GM18909 (cell line): ENCODE results near the gene SSTR1.

Experiments used
- ATAC-seq: cut with Tn5 transposase; IDR thresholded peaks from one replicate; pipeline ENCODE4 v1.9.1; 2021; ENCODE audit warnings: mild to moderate bottlenecking; ENCODE audit not compliant: unreplicated experiment, poor library complexity

SSTR1 gene

GRCh38 chr14:38201137-38201828, 6.4 kb upstream of the SSTR1 start:
- ATAC-seq = no peak

GRCh38 chr14:38202444-38203191, 5.1 kb upstream of the SSTR1 start:
- no peak for ATAC-seq

- no peak for ATAC-seq
These were observed 3.6 kb upstream of the SSTR1 start for GRCh38 chr14:38203929-38204718.

- ATAC-seq = no peak
These were observed 3.0 kb upstream of the SSTR1 start for GRCh38 chr14:38204719-38205115.

GRCh38 chr14:38205119-38205813, 2.4 kb upstream of the SSTR1 start:
- no peak for ATAC-seq

GRCh38 chr14:38205949-38206665, 1.6 kb upstream of the SSTR1 start:
- ATAC-seq = no peak

- ATAC-seq = no peak
These were observed 871 bp upstream of the SSTR1 start for GRCh38 chr14:38206689-38207376.

GRCh38 chr14:38207377-38207735, 348 bp upstream of the SSTR1 start:
- ATAC-seq = no peak

- ATAC-seq = no peak
These were observed 1.2 kb downstream of the SSTR1 start for GRCh38 chr14:38208618-38209562.

- ATAC-seq = no peak
These were observed 2.2 kb downstream of the SSTR1 start for GRCh38 chr14:38209572-38210557.

GRCh38 chr14:38210587-38211216, 3.0 kb downstream of the SSTR1 start:
- no peak for ATAC-seq

- no peak for ATAC-seq
These were observed 3.6 kb downstream of the SSTR1 start for GRCh38 chr14:38211255-38211735.

- no peak for ATAC-seq
These were observed 4.4 kb downstream of the SSTR1 start for GRCh38 chr14:38212111-38212510.

GRCh38 chr14:38213001-38213400, 5.3 kb downstream of the SSTR1 start:
- no peak for ATAC-seq

- ATAC-seq = no peak
These were observed 9.8 kb downstream of the SSTR1 start for GRCh38 chr14:38217553-38217952.

GRCh38 chr14:38221077-38221476, 13.4 kb downstream of the SSTR1 start:
- ATAC-seq = no peak

GRCh38 chr14:38224338-38224737, 16.6 kb downstream of the SSTR1 start:
- ATAC-seq = no peak
